Endothelial cell of umbilical vein (primary cell): Measurements from ENCODE around the gene FTO. TPM values are rescaled to one million over a fixed set of nuclear protein-coding genes. Genes with fewer than 3 reads are reported as not detected.

Source experiments
- BruUV-seq: library from RNA; stranded (reverse); fragments of 400-500 nt; replicated peaks from 2 replicates; lab custom pipeline; 2021; lab: Mats Ljungman, UMichigan
- CTCF ChIA-PET: fragments of 300-600, 350-600 bp; sonication (Branson Sonifier 250); formaldehyde crosslinking; loops from one replicate; lab custom pipeline; 2021; ENCODE audit warnings: antibody characterized with exemption, inconsistent platforms; lab: Charles Lee
- POLR2A ChIA-PET: fragments of 300-600, 350-600 bp; sonication (Branson Sonifier 250); formaldehyde crosslinking; loops from one replicate; lab custom pipeline; 2021; ENCODE audit warnings: antibody characterized with exemption, inconsistent platforms; lab: Charles Lee
- DNase-seq: peaks from one replicate; pipeline ENCODE4 v3.0.0-alpha.2; 2011; ENCODE audit warnings: low read depth, low spot score
- FAIRE-seq: peaks from 2 replicates; lab custom pipeline; 2011; peaks lifted over from hg19 to GRCh38; lab: Jason Lieb, UNC
- H2AFZ ChIP-seq: 2 replicates; pipeline ENCODE4 v1.6.0; 2012; ENCODE audit warnings: low read depth, low read length, control low read depth, inconsistent platforms
- H3K27ac ChIP-seq: 2 replicates; pipeline ENCODE4 v1.5.1; 2011; ENCODE audit warnings: low read depth, mild to moderate bottlenecking, control low read depth, low read length, moderate library complexity; ENCODE audit not compliant: insufficient read depth
- H3K27me3 ChIP-seq, 2 experiments: 2 replicates each; pipeline versions ENCODE4 v1.6.0 to v1.6.1; 2011; ENCODE audit warnings: low read length in 2 of 2, mixed read lengths in 1 of 2; ENCODE audit not compliant: control insufficient read depth in 2 of 2, insufficient read depth in 2 of 2
- H3K36me3 ChIP-seq, 2 experiments: 2 replicates in 1 of 2; 3 replicates in 1 of 2; pipeline ENCODE4 v1.5.1; 2011; ENCODE audit warnings: low read length in 2 of 2, mild to moderate bottlenecking in 1 of 2, moderate library complexity in 1 of 2; ENCODE audit not compliant: control insufficient read depth in 2 of 2, insufficient read depth in 2 of 2; ENCODE audit errors: extremely low read depth in 1 of 2
- H3K4me1 ChIP-seq: 3 replicates; pipeline ENCODE4 v1.5.1; 2011; ENCODE audit warnings: mild to moderate bottlenecking, low read length; ENCODE audit not compliant: control insufficient read depth, insufficient read depth; ENCODE audit errors: extremely low read depth
- H3K4me2 ChIP-seq: 2 replicates; pipeline ENCODE4 v1.6.1; 2011; ENCODE audit warnings: low read length, control low read depth, mixed read lengths; ENCODE audit not compliant: insufficient read depth
- H3K4me3 ChIP-seq, 3 experiments: fragments of 200-600 bp in 1 of 3; sonication (generic), shearing (Covaris generic) in 1 of 3; replicated peaks in 1 of 3; 2 replicates each; pipeline ENCODE4 v1.5.1; 2011 to 2016; ENCODE audit warnings: control low read depth in 3 of 3, low read length in 3 of 3, mild to moderate bottlenecking in 2 of 3, inconsistent platforms in 1 of 3, low read depth in 1 of 3, moderate library complexity in 1 of 3; ENCODE audit not compliant: insufficient read depth in 1 of 3
- H3K79me2 ChIP-seq: 2 replicates; pipeline ENCODE4 v1.6.0; 2012; ENCODE audit warnings: low read length, inconsistent platforms; ENCODE audit not compliant: control insufficient read depth, insufficient read depth
- H3K9ac ChIP-seq: replicated peaks from 2 replicates; pipeline ENCODE3; 2011; ENCODE audit warnings: low read length, control low read depth; ENCODE audit not compliant: insufficient read depth; ENCODE audit errors: extremely low read depth
- H3K9me1 ChIP-seq: replicated peaks from 3 replicates; pipeline ENCODE4 v1.6.0; 2011; ENCODE audit warnings: mild to moderate bottlenecking, low read length; ENCODE audit not compliant: control insufficient read depth, insufficient read depth; ENCODE audit errors: extremely low read depth
- H3K9me3 ChIP-seq: replicated peaks from 2 replicates; pipeline ENCODE4 v1.5.1; 2012; ENCODE audit warnings: low read length, inconsistent platforms; ENCODE audit not compliant: control insufficient read depth, insufficient read depth
- H4K20me1 ChIP-seq: replicated peaks from 2 replicates; pipeline ENCODE3; 2011; ENCODE audit warnings: mild to moderate bottlenecking, low read length; ENCODE audit not compliant: control insufficient read depth, insufficient read depth; ENCODE audit errors: extremely low read depth
- EZH2 ChIP-seq: IDR thresholded peaks from 2 replicates; pipeline ENCODE4 v1.6.1; 2012; ENCODE audit warnings: borderline replicate concordance, low read depth, mild to moderate bottlenecking, moderate library complexity, low read length, inconsistent platforms; ENCODE audit not compliant: severe bottlenecking
- FOS ChIP-seq: IDR thresholded peaks from 2 replicates; pipeline ENCODE4 v1.6.1; 2011; ENCODE audit warnings: mild to moderate bottlenecking, low read length, moderate library complexity, borderline replicate concordance; ENCODE audit not compliant: insufficient read depth
- GATA2 ChIP-seq: IDR thresholded peaks from 2 replicates; pipeline ENCODE4 v1.7.0; 2011; ENCODE audit warnings: low read depth, mild to moderate bottlenecking, moderate library complexity, mixed read lengths, low read length; ENCODE audit not compliant: insufficient read length, insufficient read depth
- JUN ChIP-seq: IDR thresholded peaks from 2 replicates; pipeline ENCODE4 v1.6.1; 2011; ENCODE audit warnings: borderline replicate concordance, low read depth; ENCODE audit not compliant: insufficient read length, insufficient read depth
- MYC ChIP-seq: IDR thresholded peaks from one replicate; pipeline ENCODE4 v1.6.1; 2011; ENCODE audit warnings: mild to moderate bottlenecking, low read depth, low read length
- POLR2A ChIP-seq: IDR thresholded peaks from 2 replicates; pipeline ENCODE4 v1.6.1; 2012; ENCODE audit warnings: low read depth, mild to moderate bottlenecking, control low read depth, low read length
- POLR2AphosphoS5 ChIP-seq: IDR thresholded peaks from 2 replicates; pipeline ENCODE4 v1.6.1; 2012; ENCODE audit warnings: low read depth, mild to moderate bottlenecking, control low read depth, low read length, moderate library complexity; ENCODE audit not compliant: insufficient read depth
- dilution Hi-C: fragments of 300-500 bp; cut with MboI; formaldehyde crosslinking; loops from one replicate; pipeline ENCODE4 v1.15.0; 2019; ENCODE audit warnings: low sequenced_read_pairs; ENCODE audit not compliant: extremely low pct_ligation_motif_present
- intact Hi-C: fragments of 100-400 bp; cut with micrococcal nuclease; formaldehyde crosslinking; loops from one replicate; pipeline ENCODE4 v1.10.0; 2022
- polyA plus RNA-seq, 4 experiments: library from polyadenylated mRNA; depleted of rRNA in 3 of 4; stranded (reverse) in 3 of 4; unstranded in 1 of 4; fragments of >200 nt; gene quantifications; 2 replicates each; pipeline versions ENCODE4 v1.2.1 to v1.2.3, GENCODE V29; 2011 to 2012; ENCODE audit warnings: missing spikeins in 1 of 4
- total RNA-seq: library from RNA; stranded (reverse); gene quantifications from 2 replicates; pipeline ENCODE4 v1.2.3, GENCODE V29; 2021
- TF ChIP-seq, protein P1 (sequence below): IDR thresholded peaks from 2 replicates; pipeline ENCODE4 v1.6.1; 2011; ENCODE audit not compliant: insufficient read depth, insufficient read length
- TF ChIP-seq, protein P2 (sequence below), 2 donors: IDR thresholded peaks; 1 replicate in 1 of 2; 2 replicates in 1 of 2; pipeline ENCODE4 v1.5.1; 2011; ENCODE audit warnings: low read length in 2 of 2, mild to moderate bottlenecking in 2 of 2, moderate library complexity in 2 of 2, control low read depth in 1 of 2, inconsistent platforms in 1 of 2, low read depth in 1 of 2; ENCODE audit not compliant: insufficient read depth in 1 of 2; ENCODE audit errors: extremely low read depth in 1 of 2

The FTO gene
- total and polyA plus RNA-seq, 2 donors (not counting 3 experiments of a cell fraction or from before 2014, with no cell fraction given), result 48.6 to 87.1 TPM

DNA sequence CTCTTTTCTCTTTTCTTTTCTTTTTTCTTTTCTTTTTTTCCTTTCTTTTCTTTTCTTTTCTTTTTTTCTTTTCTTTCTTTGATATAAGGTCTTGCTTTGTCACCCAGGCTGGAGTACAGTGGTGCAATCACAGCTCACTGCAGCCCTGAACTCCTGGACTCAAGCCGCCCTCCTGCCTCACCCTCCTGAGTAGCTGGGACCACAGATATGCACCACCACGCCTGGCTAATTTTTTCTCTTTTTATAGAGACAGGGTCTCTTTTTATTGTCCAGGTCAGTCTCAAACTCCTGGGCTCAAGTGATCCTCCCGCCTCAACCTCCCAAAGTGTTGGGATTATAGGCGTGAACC lies 436.8 kb downstream of the FTO start:
- dilution Hi-C loops, result no loop called here

More for the DNA sequence above, 436.8 kb downstream of the FTO start:
- Histone ChIP-seq H3K4me1 (peaks cover 9% of the 10 kb centered on the region), H3K27me3 (no peaks in the 10 kb centered on the region), H3K9ac (no peak overlapping the region), H3K9me1 (no peaks in the 10 kb centered on the region), H2AFZ (no peak overlapping the region), H3K36me3 (no peaks in the 10 kb centered on the region), H3K4me2 (no peak overlapping the region), H3K27ac (no peak overlapping the region), H3K79me2 (no peaks in the 10 kb centered on the region), H4K20me1 (no peaks in the 10 kb centered on the region), H3K4me3 (no peak overlapping the region), H3K9me3 (no peaks in the 10 kb centered on the region)
- no peak for FAIRE-seq
- TF ChIP-seq, protein P1, sequence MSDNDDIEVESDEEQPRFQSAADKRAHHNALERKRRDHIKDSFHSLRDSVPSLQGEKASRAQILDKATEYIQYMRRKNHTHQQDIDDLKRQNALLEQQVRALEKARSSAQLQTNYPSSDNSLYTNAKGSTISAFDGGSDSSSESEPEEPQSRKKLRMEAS, result no peak
- TF ChIP-seq MYC (no peak), POLR2A (no peak), FOS (no peak), POLR2AphosphoS5 (no peak), JUN (no peak), EZH2 (no peak), GATA2 (no peak)
- TF ChIP-seq, protein P2, sequence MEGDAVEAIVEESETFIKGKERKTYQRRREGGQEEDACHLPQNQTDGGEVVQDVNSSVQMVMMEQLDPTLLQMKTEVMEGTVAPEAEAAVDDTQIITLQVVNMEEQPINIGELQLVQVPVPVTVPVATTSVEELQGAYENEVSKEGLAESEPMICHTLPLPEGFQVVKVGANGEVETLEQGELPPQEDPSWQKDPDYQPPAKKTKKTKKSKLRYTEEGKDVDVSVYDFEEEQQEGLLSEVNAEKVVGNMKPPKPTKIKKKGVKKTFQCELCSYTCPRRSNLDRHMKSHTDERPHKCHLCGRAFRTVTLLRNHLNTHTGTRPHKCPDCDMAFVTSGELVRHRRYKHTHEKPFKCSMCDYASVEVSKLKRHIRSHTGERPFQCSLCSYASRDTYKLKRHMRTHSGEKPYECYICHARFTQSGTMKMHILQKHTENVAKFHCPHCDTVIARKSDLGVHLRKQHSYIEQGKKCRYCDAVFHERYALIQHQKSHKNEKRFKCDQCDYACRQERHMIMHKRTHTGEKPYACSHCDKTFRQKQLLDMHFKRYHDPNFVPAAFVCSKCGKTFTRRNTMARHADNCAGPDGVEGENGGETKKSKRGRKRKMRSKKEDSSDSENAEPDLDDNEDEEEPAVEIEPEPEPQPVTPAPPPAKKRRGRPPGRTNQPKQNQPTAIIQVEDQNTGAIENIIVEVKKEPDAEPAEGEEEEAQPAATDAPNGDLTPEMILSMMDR (IDR thresholded peaks at IDR 0.05; ENCODE audit: extremely low read depth in 1 of 2, insufficient read depth in 1 of 2, low read depth in 1 of 2, low read length in 2 of 2), result no peak
- ChIA-PET CTCF (interaction anchor here (1.0 kb wide), 1 partner anchor 788 kb away, joined by 3 read pairs; no protein-coding TSS in a partner anchor), POLR2A (no interaction called here)
- intact Hi-C loops, result no loop called here
- DNase-seq, result no peak
- BruUV-seq, result no TSS peak
